Effector CD4-positive, alpha-beta T cell (primary cell): ENCODE measurements around the gene LRRC4. TPM values are rescaled to one million over a fixed set of nuclear protein-coding genes. Genes with fewer than 3 reads are reported as not detected.

ENCODE experiments used
- DNase-seq: peaks from one replicate; pipeline ENCODE4 v3.0.0-alpha.2; 2020
- total RNA-seq: gene quantifications from one replicate; lab custom pipeline; 2026; lab: John Stamatoyannopoulos, UW

The LRRC4 gene
- total RNA-seq: not detected

- no peak for DNase-seq
Observed at GRCh38 chr7:128030654-128031611, at the start of gene LRRC4. LRRC4 (minus strand) TSS chr7:128031437; CDS start chr7:128030640, 797 bp downstream.

- DNase-seq: no peak
Observed at GRCh38 chr7:128080169-128080568, 48.9 kb upstream of the LRRC4 start.

- no peak for DNase-seq
Observed at GRCh38 chr7:128078309-128078708, 47.1 kb upstream of the LRRC4 start.

DNA sequence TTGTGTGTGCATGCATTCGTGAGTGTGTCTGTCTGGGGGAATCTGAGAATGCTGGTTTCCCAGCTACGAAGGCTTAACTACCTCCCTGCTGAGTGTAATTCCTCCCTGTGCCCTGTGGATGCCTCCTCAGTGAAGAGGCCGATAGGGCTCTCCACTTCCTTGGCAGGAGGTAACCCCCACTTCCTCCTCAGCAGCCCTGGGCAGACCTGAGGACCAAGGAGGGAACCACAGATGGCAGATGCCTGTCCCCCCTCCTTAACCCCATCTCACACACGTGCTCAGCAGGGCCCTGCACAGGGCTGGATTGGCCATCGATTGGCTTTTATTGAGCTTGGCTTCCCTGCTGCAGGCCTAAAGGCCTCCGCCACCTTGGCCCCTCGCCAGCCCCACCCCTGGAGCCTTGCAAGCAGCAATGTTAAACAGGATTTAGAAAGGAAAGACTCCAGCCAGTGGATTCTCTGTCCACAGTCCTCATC, 45.6 kb upstream of the LRRC4 start:
- DNase-seq: no peak

DNA sequence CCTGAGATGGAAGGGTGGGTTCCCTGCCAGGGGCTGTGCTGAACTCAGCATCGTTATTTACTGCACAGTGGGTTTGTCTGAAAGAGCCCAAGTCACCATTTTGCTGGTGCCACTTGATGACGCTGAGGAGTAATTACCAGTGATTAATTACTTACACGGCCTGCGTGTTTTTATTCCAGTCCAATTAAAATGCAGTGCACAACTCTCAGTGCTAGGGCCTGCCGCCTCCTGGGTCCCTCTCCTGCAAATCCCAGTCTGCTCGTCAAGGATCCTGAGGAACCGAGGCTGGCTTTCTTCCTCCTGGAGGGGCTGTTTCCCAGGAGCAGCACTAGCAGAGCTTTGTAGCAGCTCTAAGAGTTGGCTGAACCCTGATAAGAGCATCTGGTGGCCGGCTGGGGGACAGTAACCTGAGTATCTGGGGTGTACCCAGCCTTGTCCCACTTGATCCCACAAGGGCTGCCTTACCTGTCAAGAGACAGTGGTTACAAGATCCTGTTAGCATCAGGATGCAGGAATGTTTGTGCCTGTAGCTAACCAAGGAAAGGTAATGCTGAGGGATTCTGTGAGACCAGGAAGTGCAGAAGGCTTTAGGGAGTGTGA, 45.1 kb upstream of the LRRC4 start:
- no peak for DNase-seq

DNA sequence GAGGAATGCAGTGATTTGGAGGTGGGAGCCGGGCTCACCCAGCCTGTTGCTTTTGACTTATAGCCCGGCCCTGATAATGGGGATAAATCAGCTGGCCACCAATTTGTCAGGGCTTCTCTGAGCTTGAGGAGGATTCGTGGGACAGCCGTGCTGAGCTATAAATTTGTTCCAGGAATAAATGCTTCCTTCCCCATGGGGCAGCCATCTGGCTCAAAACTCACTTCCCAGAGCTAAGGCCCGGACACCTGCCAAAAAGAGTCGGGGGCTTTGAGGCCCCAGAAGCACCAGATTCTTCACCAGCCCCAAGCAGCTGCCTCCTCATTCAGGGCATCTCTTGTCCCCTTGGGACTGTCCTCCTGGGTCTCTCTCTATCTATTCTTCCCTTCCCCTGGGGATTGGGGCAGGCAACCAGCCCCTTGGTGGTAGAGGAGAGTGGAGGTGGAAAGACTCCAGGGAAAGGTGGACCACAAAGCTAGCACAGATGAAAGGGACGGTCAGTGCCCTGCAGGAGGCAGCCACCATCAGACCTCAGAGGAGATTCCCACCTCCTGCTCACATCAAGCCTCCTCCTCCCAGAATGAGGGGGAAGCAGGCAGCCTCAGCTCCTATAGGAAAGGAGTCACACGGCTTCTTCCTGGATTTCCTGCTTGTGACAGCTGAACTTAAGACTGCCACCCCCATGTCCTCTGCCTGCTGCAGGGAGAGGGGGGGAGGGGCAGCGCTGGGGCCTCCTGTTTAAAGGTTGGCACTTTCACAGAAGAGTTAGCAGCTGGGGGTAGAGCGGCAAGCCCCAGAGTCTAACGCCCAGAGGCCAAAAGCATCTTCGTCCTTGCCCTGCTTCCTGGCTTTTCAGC, 44.2 kb upstream of the LRRC4 start:
- no peak for DNase-seq

- DNase-seq: no peak
Observed at GRCh38 chr7:128074736-128075135, 43.5 kb upstream of the LRRC4 start.

GRCh38 chr7:128074336-128074735, 43.1 kb upstream of the LRRC4 start:
- DNase-seq: no peak

- no peak for DNase-seq
Observed at GRCh38 chr7:128073671-128074310, 42.6 kb upstream of the LRRC4 start.

- no peak for DNase-seq
Observed at GRCh38 chr7:128071801-128072200, 40.6 kb upstream of the LRRC4 start.

DNA sequence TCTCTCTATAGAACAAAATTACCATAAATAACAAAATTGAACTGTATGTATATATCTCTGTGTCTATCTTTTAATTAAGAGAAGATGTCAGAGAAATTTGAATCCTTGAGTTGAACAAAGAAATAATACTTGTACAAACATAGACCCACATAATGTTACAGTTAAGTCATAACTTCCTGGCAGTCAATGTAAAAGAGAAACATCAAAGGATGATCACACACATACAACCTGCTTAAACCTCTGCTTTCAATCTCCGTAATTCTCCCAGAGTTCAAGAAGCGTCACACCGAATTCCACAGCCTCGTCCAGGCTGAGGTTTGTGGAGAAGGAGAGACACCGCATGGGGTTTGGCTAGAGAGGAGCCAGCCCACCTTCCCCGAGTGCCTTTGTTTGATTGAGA, 40.1 kb upstream of the LRRC4 start:
- DNase-seq: no peak

DNA sequence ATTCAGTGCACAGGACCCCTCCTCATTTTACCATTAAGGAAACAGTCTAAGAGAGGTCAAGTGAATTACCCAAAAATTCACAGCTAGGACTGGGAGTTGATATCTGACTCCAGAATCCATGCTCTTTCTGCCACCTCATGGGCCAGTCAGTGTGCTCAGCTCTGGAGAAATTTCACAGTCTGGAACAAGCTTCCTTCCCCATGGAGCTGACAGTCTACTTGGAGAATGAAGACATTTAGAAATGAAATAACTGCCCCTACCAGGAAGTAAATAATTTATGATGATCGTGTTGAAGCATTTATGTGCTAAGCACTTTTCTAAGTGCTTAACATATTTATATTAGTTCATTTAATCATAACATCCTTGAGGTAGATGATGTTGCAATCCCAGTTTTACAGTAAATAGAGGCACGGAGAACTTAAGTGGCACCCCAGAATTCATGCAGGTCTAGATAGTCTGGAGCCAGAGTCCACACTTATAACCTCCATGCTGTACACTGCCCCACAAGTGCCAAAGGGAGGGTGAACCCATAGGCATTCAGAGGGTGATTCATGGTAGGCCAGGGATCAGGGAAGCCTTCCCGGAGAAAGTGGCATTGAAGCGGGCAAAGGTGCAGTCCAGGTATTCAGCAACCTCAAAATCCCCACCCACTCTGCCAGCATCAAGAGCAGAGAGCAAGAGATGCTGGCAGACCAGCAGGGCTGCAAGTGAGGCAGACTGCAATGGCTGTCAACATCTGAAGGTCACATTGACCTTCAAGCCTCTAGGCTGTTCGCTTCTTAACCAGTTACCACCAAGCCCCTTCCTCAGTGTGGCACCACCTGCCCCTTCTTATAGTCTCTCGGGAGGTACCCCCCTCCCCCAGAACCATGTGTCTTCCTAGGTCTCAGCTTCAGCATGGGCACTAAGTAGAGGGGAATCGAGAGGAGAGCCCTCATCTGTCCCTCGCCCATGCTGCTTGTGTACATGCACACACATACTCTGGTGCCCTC, 38.4 kb upstream of the LRRC4 start:
- no peak for DNase-seq

DNA sequence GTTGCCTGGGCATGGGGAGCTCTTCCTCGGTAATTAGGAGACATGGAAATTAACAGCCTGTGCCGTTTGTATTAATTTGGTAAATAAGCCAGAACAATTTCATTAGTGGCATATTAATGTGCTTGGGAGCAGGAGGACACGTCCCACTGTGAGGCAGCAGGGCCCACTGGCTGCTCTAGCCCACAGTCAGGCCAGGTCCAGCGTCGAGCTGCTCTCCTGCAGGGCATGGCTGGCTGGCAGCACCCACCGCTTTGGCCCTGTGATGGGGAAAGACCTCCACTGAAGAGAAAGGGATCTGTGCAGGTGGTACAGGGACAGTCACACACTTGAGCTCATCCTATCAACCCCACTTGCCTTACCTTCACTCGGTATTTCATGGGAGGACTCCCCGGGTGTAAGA, 37.5 kb upstream of the LRRC4 start:
- no peak for DNase-seq

- no peak for DNase-seq
Observed at GRCh38 chr7:128067983-128068382, 36.7 kb upstream of the LRRC4 start.

GRCh38 chr7:128066858-128067257, 35.6 kb upstream of the LRRC4 start:
- no peak for DNase-seq

- DNase-seq: no peak
Observed at GRCh38 chr7:128066395-128066794, 35.2 kb upstream of the LRRC4 start.

DNA sequence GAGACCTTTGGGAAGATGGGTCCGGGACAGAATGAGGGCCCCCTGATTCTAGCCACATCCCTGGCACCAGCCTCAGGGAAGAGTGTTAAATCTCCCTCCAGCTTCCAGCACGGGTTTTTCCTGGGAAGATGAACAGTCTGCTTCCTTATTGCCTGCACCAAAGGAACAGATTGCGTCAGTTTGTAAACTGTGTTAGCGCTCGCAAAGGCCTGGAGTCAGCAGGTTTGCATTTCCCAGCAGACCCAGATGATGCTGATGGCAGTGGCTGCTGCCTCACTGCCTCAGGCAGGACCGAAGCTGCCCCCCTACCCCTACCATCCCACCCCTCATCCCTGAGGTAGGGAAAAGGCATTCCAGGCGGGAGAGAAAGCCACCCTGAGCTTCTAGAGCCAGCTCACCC, 34.6 kb upstream of the LRRC4 start:
- no peak for DNase-seq

GRCh38 chr7:128063088-128063487, 31.9 kb upstream of the LRRC4 start:
- no peak for DNase-seq

GRCh38 chr7:128060018-128060417, 28.8 kb upstream of the LRRC4 start:
- DNase-seq: no peak

DNA sequence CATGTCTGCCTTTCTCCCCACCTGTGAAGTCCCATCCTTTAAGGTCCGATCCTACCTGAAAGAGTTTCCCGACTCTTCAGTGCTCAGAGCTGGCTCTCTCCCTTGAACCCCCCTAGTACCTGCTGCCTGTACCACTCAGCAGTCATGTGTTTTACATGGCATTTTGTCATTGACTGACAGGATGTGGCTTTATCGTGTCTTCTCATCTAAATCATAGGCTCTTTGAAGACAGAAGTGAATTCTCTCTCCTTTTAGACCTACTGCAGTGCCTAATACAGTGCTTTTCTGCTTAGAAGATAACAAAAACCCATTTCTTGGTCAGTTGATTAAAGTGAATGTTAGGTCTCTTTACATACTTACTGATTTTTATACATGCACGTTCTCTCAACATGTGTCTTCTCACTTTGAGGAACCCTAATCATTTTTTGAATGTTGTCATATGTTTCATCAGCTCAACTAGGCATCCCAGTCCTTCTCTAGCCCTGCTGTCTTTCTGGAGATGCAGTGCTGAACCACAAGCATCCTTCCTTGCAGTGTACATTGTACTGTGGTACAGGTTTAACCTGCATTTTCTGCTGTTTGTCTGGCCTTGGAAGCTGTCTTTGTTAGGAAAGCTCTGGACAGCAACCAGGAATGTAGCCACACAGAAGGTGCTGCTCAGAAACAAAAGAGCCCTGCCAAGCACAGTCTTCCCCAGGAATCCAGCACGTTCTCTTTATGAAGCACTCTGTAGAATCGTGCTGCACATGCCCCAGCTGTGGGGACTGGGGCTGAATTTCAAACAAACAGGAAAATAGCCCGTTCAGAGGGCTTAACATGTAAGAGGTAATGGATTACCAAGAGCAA, 28.1 kb upstream of the LRRC4 start:
- no peak for DNase-seq
